Muscle layer of colon (tissue), 2 donors: ENCODE data around the gene ARHGAP18.

ENCODE experiments used
- H3K27ac ChIP-seq: one replicate; pipeline ENCODE4 v1.7.0; 2013; ENCODE audit warnings: low read depth, mild to moderate bottlenecking, low read length, moderate library complexity
- H3K27me3 ChIP-seq, 2 donors: one replicate each; pipeline ENCODE4 v1.7.0; 2013; ENCODE audit warnings: low read length in 2 of 2, mild to moderate bottlenecking in 2 of 2; ENCODE audit not compliant: insufficient read depth in 2 of 2, control insufficient read depth in 1 of 2
- H3K36me3 ChIP-seq: one replicate; pipeline ENCODE4 v1.7.0; 2013; ENCODE audit warnings: mild to moderate bottlenecking, low read length; ENCODE audit not compliant: insufficient read depth
- H3K4me1 ChIP-seq: one replicate; pipeline ENCODE4 v1.7.0; 2013; ENCODE audit warnings: mild to moderate bottlenecking, low read length; ENCODE audit not compliant: insufficient read depth
- H3K4me3 ChIP-seq, 2 donors: one replicate each; pipeline ENCODE4 v1.7.0; 2013; ENCODE audit warnings: low read length in 2 of 2, low read depth in 1 of 2, mild to moderate bottlenecking in 1 of 2, moderate library complexity in 1 of 2
- H3K9ac ChIP-seq: one replicate; pipeline ENCODE4 v1.7.0; 2013; ENCODE audit warnings: low read length
- H3K9me3 ChIP-seq: one replicate; pipeline ENCODE4 v1.7.0; 2013; ENCODE audit warnings: mild to moderate bottlenecking, low read length
- donor health status: abdominal sarcoma.
- donor health status: Adenocarcinoma of cecum.

The ARHGAP18 gene

DNA sequence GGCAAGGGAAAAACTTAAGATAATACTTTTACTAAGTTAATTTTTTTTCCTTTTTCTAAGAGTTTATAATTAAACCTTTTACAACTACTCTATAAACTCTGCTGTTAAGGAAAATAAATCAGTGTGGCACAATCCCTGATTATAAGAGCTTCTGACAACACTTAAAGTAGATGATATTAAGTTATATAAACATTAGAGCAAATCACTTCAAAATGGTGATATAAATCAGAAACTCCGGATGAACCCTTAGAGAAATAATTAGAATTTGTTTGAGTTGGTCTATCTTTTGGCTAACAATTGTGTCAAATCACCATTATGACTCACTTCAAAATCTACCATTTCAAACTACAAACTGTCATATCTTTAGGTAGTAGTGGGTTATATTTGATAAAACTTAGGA, 104.9 kb downstream of the ARHGAP18 start:
- no peaks in the 10 kb centered on the region for H3K27me3 ChIP-seq
- no peaks in the 10 kb centered on the region for H3K36me3 ChIP-seq
- no peak overlapping the region for H3K27ac ChIP-seq
- no peaks in the 10 kb centered on the region for H3K4me1 ChIP-seq
- H3K9me3 ChIP-seq, result no peaks in the 10 kb centered on the region
- no peak overlapping the region for H3K4me3 ChIP-seq
- H3K9ac ChIP-seq, result no peak overlapping the region

GRCh38 chr6:129604321-129604720, 105.7 kb downstream of the ARHGAP18 start:
- H3K9me3 ChIP-seq, result no peaks in the 10 kb centered on the region
- no peaks in the 10 kb centered on the region for H3K4me1 ChIP-seq
- H3K9ac ChIP-seq, result no peak overlapping the region
- no peaks in the 10 kb centered on the region for H3K27me3 ChIP-seq
- H3K27ac ChIP-seq, result no peak overlapping the region
- no peak overlapping the region for H3K4me3 ChIP-seq
- no peaks in the 10 kb centered on the region for H3K36me3 ChIP-seq

- H3K27ac ChIP-seq, result no peak overlapping the region
- no peaks in the 10 kb centered on the region for H3K9me3 ChIP-seq
- H3K4me3 ChIP-seq, result no peak overlapping the region
- no peaks in the 10 kb centered on the region for H3K27me3 ChIP-seq
- H3K36me3 ChIP-seq, result no peaks in the 10 kb centered on the region
- no peaks in the 10 kb centered on the region for H3K4me1 ChIP-seq
- no peak overlapping the region for H3K9ac ChIP-seq
These were observed 106.2 kb downstream of the ARHGAP18 start for GRCh38 chr6:129603741-129604140.

GRCh38 chr6:129601323-129601722, 108.7 kb downstream of the ARHGAP18 start:
- Histone ChIP-seq H3K4me3 (no peak overlapping the region), H3K36me3 (no peaks in the 10 kb centered on the region), H3K4me1 (no peaks in the 10 kb centered on the region), H3K27ac (no peak overlapping the region), H3K27me3 (no peaks in the 10 kb centered on the region), H3K9ac (no peak overlapping the region), H3K9me3 (no peaks in the 10 kb centered on the region)

DNA sequence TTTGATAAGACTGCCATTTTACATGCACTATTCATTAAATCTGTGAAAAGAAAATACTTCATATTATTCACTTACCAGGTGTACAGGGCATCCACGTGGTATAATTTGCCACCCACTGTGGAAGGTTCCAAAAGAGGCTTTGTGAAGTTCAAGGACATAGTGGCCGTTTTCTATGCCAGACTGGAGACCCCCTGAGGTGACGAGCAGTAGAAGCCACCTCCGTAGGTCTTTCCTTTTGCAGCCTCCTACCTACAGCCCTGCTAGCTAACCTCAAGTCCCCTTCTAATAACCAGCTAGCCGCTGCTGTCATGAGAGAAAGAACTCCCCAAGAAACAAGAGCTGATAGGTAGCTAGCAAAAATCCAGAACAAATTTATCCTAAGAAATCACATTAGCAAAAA, 110.5 kb downstream of the ARHGAP18 start:
- no peak overlapping the region for H3K27ac ChIP-seq
- no peaks in the 10 kb centered on the region for H3K9me3 ChIP-seq
- no peak overlapping the region for H3K9ac ChIP-seq
- no peak overlapping the region for H3K4me3 ChIP-seq
- no peaks in the 10 kb centered on the region for H3K4me1 ChIP-seq
- no peaks in the 10 kb centered on the region for H3K36me3 ChIP-seq
- no peaks in the 10 kb centered on the region for H3K27me3 ChIP-seq

- no peak overlapping the region for H3K9ac ChIP-seq
- no peaks in the 10 kb centered on the region for H3K4me1 ChIP-seq
- H3K27ac ChIP-seq, result no peak overlapping the region
- no peaks in the 10 kb centered on the region for H3K27me3 ChIP-seq
- H3K4me3 ChIP-seq, result no peak overlapping the region
- H3K9me3 ChIP-seq, result no peaks in the 10 kb centered on the region
- no peaks in the 10 kb centered on the region for H3K36me3 ChIP-seq
These were observed 111.5 kb downstream of the ARHGAP18 start for GRCh38 chr6:129598244-129599187.

- Histone ChIP-seq H3K27ac (no peak overlapping the region), H3K4me3 (no peak overlapping the region), H3K9me3 (no peaks in the 10 kb centered on the region), H3K36me3 (no peaks in the 10 kb centered on the region), H3K9ac (no peak overlapping the region), H3K27me3 (no peaks in the 10 kb centered on the region), H3K4me1 (no peaks in the 10 kb centered on the region)
These were observed 112.8 kb downstream of the ARHGAP18 start for GRCh38 chr6:129597023-129597713.

GRCh38 chr6:129596522-129596921, 113.5 kb downstream of the ARHGAP18 start:
- Histone ChIP-seq H3K9me3 (no peaks in the 10 kb centered on the region), H3K36me3 (no peaks in the 10 kb centered on the region), H3K4me3 (no peak overlapping the region), H3K9ac (no peak overlapping the region), H3K4me1 (no peaks in the 10 kb centered on the region), H3K27me3 (no peaks in the 10 kb centered on the region), H3K27ac (no peak overlapping the region)

- H3K36me3 ChIP-seq, result no peaks in the 10 kb centered on the region
- no peak overlapping the region for H3K27ac ChIP-seq
- no peaks in the 10 kb centered on the region for H3K9me3 ChIP-seq
- H3K4me1 ChIP-seq, result no peaks in the 10 kb centered on the region
- no peak overlapping the region for H3K9ac ChIP-seq
- H3K27me3 ChIP-seq, result no peaks in the 10 kb centered on the region
- no peak overlapping the region for H3K4me3 ChIP-seq
These were observed 116.8 kb downstream of the ARHGAP18 start for GRCh38 chr6:129593233-129593564.

DNA sequence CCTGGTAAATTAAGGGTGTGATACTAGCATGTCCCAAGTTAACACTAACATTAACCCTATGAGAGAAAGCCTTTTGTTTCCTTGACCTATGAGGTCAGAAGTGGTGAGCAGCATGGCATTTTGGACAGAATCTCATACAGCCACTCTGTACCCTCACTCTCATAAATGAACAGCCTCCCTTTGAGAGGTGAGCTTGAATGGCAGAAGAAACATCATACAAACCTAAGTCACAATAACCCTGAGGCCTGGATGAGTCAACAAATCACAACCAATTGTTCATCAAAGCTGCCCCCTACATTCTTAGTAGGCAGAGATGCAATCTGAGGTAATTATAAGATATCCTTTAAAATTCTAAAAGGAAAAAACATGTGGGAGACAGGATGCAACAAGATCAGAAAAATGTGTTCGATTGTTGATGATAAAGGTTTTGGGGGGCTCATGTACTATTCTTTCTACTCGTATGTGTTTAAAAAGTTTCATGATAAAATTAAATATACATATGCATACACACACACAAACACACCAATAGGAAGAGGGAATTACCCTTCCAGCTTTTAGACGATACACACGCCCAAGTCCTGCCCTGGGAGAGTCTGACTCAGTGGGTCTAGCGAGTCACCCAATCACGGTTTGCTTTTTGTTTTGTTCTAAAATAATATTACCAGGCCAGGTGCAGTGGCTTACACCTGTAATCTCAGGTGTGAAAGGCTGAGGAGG, 117.3 kb downstream of the ARHGAP18 start:
- H3K27me3 ChIP-seq, result no peaks in the 10 kb centered on the region
- no peaks in the 10 kb centered on the region for H3K9me3 ChIP-seq
- no peak overlapping the region for H3K4me3 ChIP-seq
- no peak overlapping the region for H3K27ac ChIP-seq
- H3K9ac ChIP-seq, result no peak overlapping the region
- H3K36me3 ChIP-seq, result no peaks in the 10 kb centered on the region
- no peaks in the 10 kb centered on the region for H3K4me1 ChIP-seq

DNA sequence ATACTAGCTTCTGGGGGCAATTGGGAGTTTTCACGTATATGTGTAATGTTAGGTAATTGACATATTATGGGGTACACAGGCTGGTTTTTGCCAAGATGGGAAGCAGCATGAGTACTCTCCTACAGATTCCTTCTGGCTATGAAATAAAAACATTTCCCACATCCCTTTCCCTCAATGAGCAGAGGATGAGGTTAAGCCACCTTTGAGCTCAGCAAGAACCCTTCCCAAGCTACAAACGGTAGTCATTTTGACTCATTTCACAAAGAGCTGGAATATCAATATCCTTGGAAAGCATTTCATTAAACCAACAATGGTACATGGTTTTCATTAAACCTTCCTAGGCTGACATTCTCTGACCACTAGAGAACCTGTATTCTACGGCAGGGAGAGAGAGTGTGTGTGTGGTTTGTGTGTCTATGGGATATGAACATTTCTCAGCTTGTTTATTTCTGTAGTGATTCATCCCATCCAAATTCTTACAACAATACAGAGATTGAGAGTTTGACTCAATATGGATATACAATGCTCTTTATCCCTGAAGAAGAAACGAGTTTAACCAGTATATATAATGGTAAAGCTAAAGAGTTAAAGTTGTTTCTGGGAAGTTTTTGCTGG, 119.5 kb downstream of the ARHGAP18 start:
- no peaks in the 10 kb centered on the region for H3K36me3 ChIP-seq
- H3K9ac ChIP-seq, result no peak overlapping the region
- H3K9me3 ChIP-seq, result no peaks in the 10 kb centered on the region
- H3K27ac ChIP-seq, result no peak overlapping the region
- H3K27me3 ChIP-seq, result no peaks in the 10 kb centered on the region
- H3K4me1 ChIP-seq, result no peaks in the 10 kb centered on the region
- no peak overlapping the region for H3K4me3 ChIP-seq
